Ascending aorta (tissue), 2 donors: ENCODE results near the gene FLNB. TPM values are rescaled to one million over a fixed set of nuclear protein-coding genes. Genes with fewer than 3 reads are reported as not detected.
A peak's percentile ranks its signal among the peaks of the same experiment; 100 is the strongest.

ENCODE experiments used
- DNase-seq, 2 donors: peaks; one replicate each; pipeline ENCODE4 v3.0.0-alpha.2; 2019; ENCODE audit warnings: low spot score in 2 of 2
- H3K27ac ChIP-seq, 2 donors: fragments of 200-600 bp; sonication (generic); one replicate each; pipeline ENCODE4 v1.5.1; 2016 to 2017; ENCODE audit warnings: mild to moderate bottlenecking in 1 of 2
- H3K27me3 ChIP-seq: fragments of 200-600 bp; sonication (generic); one replicate; pipeline ENCODE4 v1.5.1; 2017
- H3K36me3 ChIP-seq, 2 donors: fragments of 200-600 bp; sonication (generic); one replicate each; pipeline ENCODE4 v1.5.1; 2016
- H3K4me1 ChIP-seq, 2 donors: fragments of 200-600 bp; sonication (generic); one replicate each; pipeline ENCODE4 v1.5.1; 2016 to 2017; ENCODE audit warnings: mild to moderate bottlenecking in 1 of 2
- H3K4me3 ChIP-seq, 2 donors: fragments of 200-600 bp; sonication (generic); one replicate each; pipeline ENCODE4 v1.5.1; 2016 to 2017; ENCODE audit warnings: mild to moderate bottlenecking in 1 of 2
- H3K9me3 ChIP-seq, 2 donors: fragments of 200-600 bp; sonication (generic); one replicate each; pipeline ENCODE4 v1.5.1; 2016
- CTCF ChIP-seq, 3 experiments: fragments of 200-600 bp in 2 of 3; fragments of 450-650 bp in 1 of 3; sonication (generic) in 2 of 3; IDR thresholded peaks; one replicate each; pipeline ENCODE4 v1.5.1; 2016 to 2019; ENCODE audit warnings: antibody characterized with exemption in 3 of 3, mild to moderate bottlenecking in 1 of 3, moderate library complexity in 1 of 3
- intact Hi-C: fragments of 100-400 bp; cut with DNase I; formaldehyde crosslinking; loops from one replicate; pipeline ENCODE4 v1.15.1; 2023
- total RNA-seq: library from RNA; depleted of rRNA; stranded (reverse); fragments of >200 nt; gene quantifications from one replicate; pipeline ENCODE4 v1.1.0, GENCODE V29; 2016

FLNB gene
- total RNA-seq, 1 donor from 2014 or later: 144 TPM

GRCh38 chr3:58104712-58105111 lies 96.5 kb downstream of the FLNB start:
- intact Hi-C loops: no loop called here
- H3K27me3 ChIP-seq: no peaks in the 10 kb centered on the region
- peak overlapping the region; percentile 77 to 79 for H3K27ac ChIP-seq
- H3K4me1 ChIP-seq: peaks cover 12 to 35% of the 10 kb centered on the region in 2 donors
- peak in 1 of 2 donors; percentile 56 for DNase-seq
- TF ChIP-seq CTCF (IDR thresholded peaks at IDR 0.05): no peak
- peaks cover 45 to 70% of the 10 kb centered on the region in 2 donors for H3K36me3 ChIP-seq
- H3K9me3 ChIP-seq: no peaks in the 10 kb centered on the region
- no peak overlapping the region for H3K4me3 ChIP-seq

- peak overlapping the region; percentile 77 to 79 for H3K27ac ChIP-seq
- H3K4me3 ChIP-seq: no peak overlapping the region
- no peak for DNase-seq
- no peaks in the 10 kb centered on the region for H3K9me3 ChIP-seq
- H3K27me3 ChIP-seq: no peaks in the 10 kb centered on the region
- peaks cover 12 to 35% of the 10 kb centered on the region in 2 donors for H3K4me1 ChIP-seq
- peaks cover 50 to 71% of the 10 kb centered on the region in 2 donors for H3K36me3 ChIP-seq
- intact Hi-C loops: no loop called here
- TF ChIP-seq CTCF (IDR thresholded peaks at IDR 0.05): no peak
Observed at GRCh38 chr3:58105196-58105595, 97.0 kb downstream of the FLNB start.

GRCh38 chr3:58106061-58106460 lies 97.8 kb downstream of the FLNB start:
- H3K27ac ChIP-seq: no peak overlapping the region
- no peak for DNase-seq
- TF ChIP-seq CTCF (IDR thresholded peaks at IDR 0.05): no peak
- H3K36me3 ChIP-seq: peaks cover 58 to 71% of the 10 kb centered on the region in 2 donors
- intact Hi-C loops: no loop called here
- H3K4me3 ChIP-seq: no peak overlapping the region
- peaks cover 12 to 30% of the 10 kb centered on the region in 2 donors for H3K4me1 ChIP-seq
- no peaks in the 10 kb centered on the region for H3K9me3 ChIP-seq
- H3K27me3 ChIP-seq: no peaks in the 10 kb centered on the region

GRCh38 chr3:58106640-58107039 lies 98.4 kb downstream of the FLNB start:
- H3K27me3 ChIP-seq: no peaks in the 10 kb centered on the region
- H3K4me3 ChIP-seq: no peak overlapping the region
- peaks cover 12 to 25% of the 10 kb centered on the region in 2 donors for H3K4me1 ChIP-seq
- no peak overlapping the region for H3K27ac ChIP-seq
- H3K9me3 ChIP-seq: no peaks in the 10 kb centered on the region
- TF ChIP-seq CTCF (IDR thresholded peaks at IDR 0.05): no peak
- intact Hi-C loops: no loop called here
- H3K36me3 ChIP-seq: peaks cover 63 to 77% of the 10 kb centered on the region in 2 donors
- DNase-seq: peak in 1 of 2 donors; percentile 31

- H3K4me1 ChIP-seq: peaks cover 10 to 18% of the 10 kb centered on the region in 2 donors
- DNase-seq: no peak
- H3K27me3 ChIP-seq: no peaks in the 10 kb centered on the region
- H3K9me3 ChIP-seq: no peaks in the 10 kb centered on the region
- H3K36me3 ChIP-seq: peaks cover 70 to 86% of the 10 kb centered on the region in 2 donors
- no peak overlapping the region for H3K27ac ChIP-seq
- intact Hi-C loops: no loop called here
- no peak for TF ChIP-seq CTCF (IDR thresholded peaks at IDR 0.05)
- no peak overlapping the region for H3K4me3 ChIP-seq
Observed at GRCh38 chr3:58107597-58107996, 99.4 kb downstream of the FLNB start.

- no peaks in the 10 kb centered on the region for H3K9me3 ChIP-seq
- TF ChIP-seq CTCF (IDR thresholded peaks at IDR 0.05): no peak
- peaks cover 81 to 99% of the 10 kb centered on the region in 2 donors for H3K36me3 ChIP-seq
- H3K27ac ChIP-seq: no peak overlapping the region
- no peaks in the 10 kb centered on the region for H3K27me3 ChIP-seq
- no peak for DNase-seq
- H3K4me1 ChIP-seq: peaks cover 0 to 3% of the 10 kb centered on the region in 2 donors
- intact Hi-C loops: no loop called here
- H3K4me3 ChIP-seq: no peak overlapping the region
Observed at GRCh38 chr3:58109752-58110151, 101.5 kb downstream of the FLNB start.
